Measurements from ENCODE around the gene RNF217. TPM values are rescaled to one million over a fixed set of nuclear protein-coding genes. Genes with fewer than 3 reads are reported as not detected.
"Not testable (repeated sequence)": the region's sequence is repeated elsewhere in the genome, so short reads cannot be mapped to it uniquely, and the experiment has no call there.

Gene RNF217
- total RNA-seq, 3 donors from 2014 or later = 11.6 to 47.3 (median 15.0) TPM

GRCh38 chr6:125123468-125124048, 161.3 kb downstream of the RNF217 start:
- Histone ChIP-seq H3K4me1 (ENCODE audit: low read depth) (no peaks in the 10 kb centered on the region), H3K4me3 (no peak overlapping the region), H3K9me3 (no peaks in the 10 kb centered on the region), H3K36me3 (ENCODE audit: low read depth) (no peaks in the 10 kb centered on the region)
- DNase-seq (no peak), ATAC-seq (no peak)
- intact Hi-C loops (cut with DNase I, micrococcal nuclease) = no loop called here
- no peak for TF ChIP-seq CTCF (IDR thresholded peaks at IDR 0.05)

GRCh38 chr6:125124049-125124669, 161.9 kb downstream of the RNF217 start:
- no peaks in the 10 kb centered on the region for H3K9me3 ChIP-seq
- DNase-seq (no peak), ATAC-seq (peak; percentile 33)
- no peaks in the 10 kb centered on the region for H3K4me1 ChIP-seq (ENCODE audit: low read depth)
- H3K4me3 ChIP-seq = no peak overlapping the region
- H3K36me3 ChIP-seq (ENCODE audit: low read depth) = no peaks in the 10 kb centered on the region
- intact Hi-C loops (cut with DNase I, micrococcal nuclease) = no loop called here
- TF ChIP-seq CTCF (IDR thresholded peaks at IDR 0.05) = no peak

GRCh38 chr6:125125856-125126255, 163.6 kb downstream of the RNF217 start:
- ATAC-seq; intact Hi-C loops (cut with DNase I, micrococcal nuclease); DNase-seq: not testable (repeated sequence)

GRCh38 chr6:125129354-125129753, 167.1 kb downstream of the RNF217 start:
- Histone ChIP-seq H3K9me3 (no peaks in the 10 kb centered on the region), H3K4me3 (no peak overlapping the region), H3K4me1 (ENCODE audit: low read depth) (no peaks in the 10 kb centered on the region), H3K36me3 (ENCODE audit: low read depth) (no peaks in the 10 kb centered on the region)
- no peak for TF ChIP-seq CTCF (IDR thresholded peaks at IDR 0.05)
- ATAC-seq (no peak), DNase-seq (no peak)
- intact Hi-C loops (cut with DNase I, micrococcal nuclease) = no loop called here

More at GRCh38 chr6:125125856-125126255, 163.6 kb downstream of the RNF217 start:
- not testable (repeated sequence) for H3K36me3 ChIP-seq (ENCODE audit: low read depth); H3K4me3 ChIP-seq; H3K9me3 ChIP-seq; H3K4me1 ChIP-seq (ENCODE audit: low read depth)

- intact Hi-C loops (cut with DNase I, micrococcal nuclease) = no loop called here
- DNase-seq (no peak), ATAC-seq (no peak)
- Histone ChIP-seq H3K4me1 (ENCODE audit: low read depth) (no peaks in the 10 kb centered on the region), H3K4me3 (no peak overlapping the region), H3K9me3 (no peaks in the 10 kb centered on the region), H3K36me3 (ENCODE audit: low read depth) (no peaks in the 10 kb centered on the region)
- TF ChIP-seq CTCF (IDR thresholded peaks at IDR 0.05) = no peak
Measured at GRCh38 chr6:125132058-125132457, 169.8 kb downstream of the RNF217 start.

GRCh38 chr6:125136378-125136777, 174.1 kb downstream of the RNF217 start:
- DNase-seq (no peak), ATAC-seq (no peak)
- H3K4me1 ChIP-seq (ENCODE audit: low read depth) = no peaks in the 10 kb centered on the region
- H3K9me3 ChIP-seq = no peaks in the 10 kb centered on the region
- no peak overlapping the region for H3K4me3 ChIP-seq
- TF ChIP-seq CTCF (IDR thresholded peaks at IDR 0.05) = no peak
- intact Hi-C loops (cut with DNase I, micrococcal nuclease) = no loop called here
- no peaks in the 10 kb centered on the region for H3K36me3 ChIP-seq (ENCODE audit: low read depth)

Measured in mucosa of descending colon (tissue), 3 donors.